ENCODE data around the gene CASR. TPM values are rescaled to one million over a fixed set of nuclear protein-coding genes. Genes with fewer than 3 reads are reported as not detected.

Gene CASR
- total RNA-seq, 1 experiment from 2014 or later = 0.02 TPM

- no peak overlapping the region for H4K5ac ChIP-seq (ENCODE audit: insufficient read length, low read depth, low read length)
- H3T11ph ChIP-seq (ENCODE audit: low read length) = no peak overlapping the region
- no peaks in the 10 kb centered on the region for H3K79me2 ChIP-seq (ENCODE audit: insufficient read depth, low read length)
- no peak overlapping the region for H3K4ac ChIP-seq (ENCODE audit: low read depth, low read length)
- no peak overlapping the region for H3K23ac ChIP-seq (ENCODE audit: insufficient read length, low read depth, low read length)
- no peak overlapping the region for H3K56ac ChIP-seq (ENCODE audit: insufficient read length, low read depth, low read length)
- no peaks in the 10 kb centered on the region for H3K79me1 ChIP-seq (ENCODE audit: insufficient read depth, low read depth, low read length, poor library complexity, severe bottlenecking)
- no peak overlapping the region for H3K4me2 ChIP-seq (ENCODE audit: insufficient read depth, insufficient read length, low read length)
- H3K4me1 ChIP-seq (ENCODE audit: insufficient read depth, low read length) = no peaks in the 10 kb centered on the region
- no peak overlapping the region for H3K27ac ChIP-seq (ENCODE audit: insufficient read length, low read depth, low read length)
- no peak overlapping the region for H2BK5ac ChIP-seq (ENCODE audit: insufficient read length, low read length)
- no peak overlapping the region for H2BK12ac ChIP-seq (ENCODE audit: insufficient read length, low read depth, low read length)
- H3K18ac ChIP-seq (ENCODE audit: insufficient read length, low read depth, low read length) = no peak overlapping the region
- no peak overlapping the region for H2AK5ac ChIP-seq (ENCODE audit: insufficient read length, low read length)
- H2BK120ac ChIP-seq (ENCODE audit: low read depth, low read length, poor library complexity, severe bottlenecking) = no peak overlapping the region
- H3K36me3 Mint-ChIP-seq (ENCODE audit: insufficient read depth in 1 of 3, low read depth in 3 of 3) = no peaks in the 10 kb centered on the region
- H3K4me1 Mint-ChIP-seq = peaks cover 10 to 13% of the 10 kb centered on the region in 2 experiments
- WGBS (ENCODE audit: extremely low coverage, insufficient read length, low lambda C conversion rate) = no CpG with 5 or more reads among the region's 4 CpGs
- H3K9me3 Mint-ChIP-seq = peaks cover 7% of the 10 kb centered on the region in 2 experiments; a peak in 4 of 5 replicates
- H4K20me1 ChIP-seq (ENCODE audit: control insufficient read depth, insufficient read depth, insufficient read length) = no peaks in the 10 kb centered on the region
- H2BK15ac ChIP-seq (ENCODE audit: low read depth, low read length) = no peak overlapping the region
- H3K23me2 ChIP-seq (ENCODE audit: insufficient read length, low read depth, low read length, poor library complexity, severe bottlenecking) = no peaks in the 10 kb centered on the region
- H3K14ac ChIP-seq (ENCODE audit: insufficient read depth, low read length) = no peak overlapping the region
- no peak overlapping the region for H4K8ac ChIP-seq (replicated peaks; ENCODE audit: insufficient read length, low read depth, low read length)
- H4K91ac ChIP-seq (ENCODE audit: insufficient read length, low read depth, low read length) = no peak overlapping the region
- no peak overlapping the region for H2AFZ ChIP-seq (ENCODE audit: low read length)
- no peaks in the 10 kb centered on the region for H3K27me3 ChIP-seq (ENCODE audit: insufficient read depth, low read length)
- no peaks in the 10 kb centered on the region for H3K9me3 ChIP-seq (ENCODE audit: control insufficient read depth, low read depth, low read length)
- H3K27me3 Mint-ChIP-seq (ENCODE audit: low read depth) = peaks cover 6% of the 10 kb centered on the region
- no peak overlapping the region for H3K9ac ChIP-seq (ENCODE audit: extremely low read depth, insufficient read length, low read length)
- peak; percentile 71 for DNase-seq
- H3K4me3 Mint-ChIP-seq = no peak overlapping the region; a peak in 1 of 5 replicates
- no peak overlapping the region for H3K27ac Mint-ChIP-seq
- no peak overlapping the region for H2BK20ac ChIP-seq (ENCODE audit: low read depth, low read length, poor library complexity, severe bottlenecking)
- TF ChIP-seq CTCF (conservative IDR thresholded peaks at IDR 0.05) = peak; percentile 60; the same call in 2 of the 3 replicates
Measured at GRCh38 chr3:122315619-122316018, 132.2 kb downstream of the CASR start.
